Right cardiac atrium (tissue), 5 donors: Measurements from ENCODE around the gene CHRDL2. TPM values are rescaled to one million over a fixed set of nuclear protein-coding genes. Genes with fewer than 3 reads are reported as not detected.
"Not testable (repeated sequence)": the region's sequence is repeated elsewhere in the genome, so short reads cannot be mapped to it uniquely, and the experiment has no call there.

Experiments
- ATAC-seq, 2 donors: fragments of 200-7000 bp; cut with Tn5 transposase; one replicate each; pipeline versions ENCODE4 v1.8.0 to v1.9.1; 2020; ENCODE audit warnings: moderate library complexity in 2 of 2, mild to moderate bottlenecking in 1 of 2
- DNase-seq, 3 donors: peaks; one replicate each; pipeline ENCODE4 v3.0.0-alpha.2; 2020
- H3K27ac ChIP-seq: one replicate; pipeline ENCODE4 v1.5.1; 2013; ENCODE audit warnings: mild to moderate bottlenecking, low read length, control low read depth, moderate library complexity
- H3K27me3 ChIP-seq: one replicate; pipeline ENCODE4 v1.6.1; 2013; ENCODE audit not compliant: control insufficient read depth, insufficient read depth
- H3K4me1 ChIP-seq: one replicate; pipeline ENCODE4 v1.6.1; 2013; ENCODE audit warnings: low read length; ENCODE audit not compliant: control insufficient read depth, insufficient read depth
- H3K4me3 ChIP-seq: one replicate; pipeline ENCODE4 v1.5.1; 2013; ENCODE audit warnings: low read length, control low read depth
- H3K9me3 ChIP-seq: one replicate; pipeline ENCODE4 v1.6.1; 2013; ENCODE audit warnings: low read length; ENCODE audit not compliant: control insufficient read depth
- WGBS: extraction: QIAGEN DNeasy Blood & Tissue Kit; methylation state at CpG from one replicate; pipeline ENCODE4 v1.1.7; 2013; 5-methylcytosine and 5-hydroxymethylcytosine counted together
- intact Hi-C, 4 donors: fragments of 100-400 bp; cut with DNase I; formaldehyde crosslinking; loops; one replicate each; pipeline versions ENCODE4 v1.11.0 to v1.14.0; 2022 to 2023
- microRNA-seq, 2 donors: library from miRNA; unstranded; fragments of <30 nt; microRNA quantifications; one replicate each; pipeline ENCODE4 v1.2.0, GENCODE V29; 2020 to 2021
- polyA plus RNA-seq: library from polyadenylated mRNA; stranded (reverse); fragments of 200-250 nt; gene quantifications from one replicate; pipeline ENCODE4 v1.2.3, GENCODE V29; 2013
- total RNA-seq, 4 donors: library from RNA; stranded (reverse); fragmentation: NEBNext Ultra II Directional; extraction: Animal tissue kit (Norgen Biotek cat#: 25700); gene quantifications; one replicate each; pipeline ENCODE4 v1.2.1, GENCODE V29; 2021
- donor health status: healthy with polysubstance abuse.
- donor health status: DM: no; HTN: yes; CAD: no.
- donor health status: DM: no; HTN: no; CAD: no.
- donor health status: DM: no; HTN: yes; CAD: no; lungs with severe emphysema.
- donor health status: DM: yes; HTN: yes; CAD: no.

The CHRDL2 gene
- total and polyA plus RNA-seq, 5 donors, result 0.97 to 11.8 (median 3.1) TPM

DNA sequence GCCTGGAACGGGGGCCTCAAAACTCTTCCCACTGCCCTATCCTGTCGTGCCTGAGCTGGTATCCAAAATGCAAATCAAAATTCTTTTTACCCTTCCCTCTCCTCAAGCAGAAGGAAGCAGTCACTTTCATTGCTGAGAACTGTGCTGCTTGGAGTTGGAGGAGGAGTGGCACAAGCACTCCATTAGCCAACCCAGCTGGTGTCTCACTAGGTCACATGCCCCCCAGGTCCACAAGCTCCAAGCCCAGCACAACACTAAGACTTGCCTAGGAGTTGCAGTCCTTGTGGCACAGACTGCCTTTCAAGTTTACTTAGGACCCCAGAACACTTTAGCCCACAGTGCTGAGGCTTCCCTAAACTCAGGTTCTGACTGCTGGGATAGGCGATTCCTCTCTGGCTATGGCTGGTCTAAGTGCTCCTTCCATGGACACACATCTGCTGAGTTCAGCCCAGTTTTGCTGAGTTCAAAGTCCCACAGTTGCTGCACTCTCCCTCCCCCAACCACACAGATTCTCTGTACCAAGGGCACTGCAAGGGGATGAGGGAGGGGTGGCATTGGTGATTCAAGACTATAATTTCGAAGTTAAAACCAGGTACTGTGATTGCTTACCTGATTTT is 68.6 kb downstream of the CHRDL2 start:
- no peaks in the 10 kb centered on the region for H3K4me1 ChIP-seq
- DNase-seq, result no peak
- intact Hi-C loops, result no loop called here
- no peak overlapping the region for H3K27ac ChIP-seq
- no peak overlapping the region for H3K4me3 ChIP-seq
- H3K27me3 ChIP-seq, result no peaks in the 10 kb centered on the region
- ATAC-seq, result no peak
- WGBS, result 94% methylated on average over 4 of the region's 4 CpGs
- H3K9me3 ChIP-seq, result no peaks in the 10 kb centered on the region

DNA sequence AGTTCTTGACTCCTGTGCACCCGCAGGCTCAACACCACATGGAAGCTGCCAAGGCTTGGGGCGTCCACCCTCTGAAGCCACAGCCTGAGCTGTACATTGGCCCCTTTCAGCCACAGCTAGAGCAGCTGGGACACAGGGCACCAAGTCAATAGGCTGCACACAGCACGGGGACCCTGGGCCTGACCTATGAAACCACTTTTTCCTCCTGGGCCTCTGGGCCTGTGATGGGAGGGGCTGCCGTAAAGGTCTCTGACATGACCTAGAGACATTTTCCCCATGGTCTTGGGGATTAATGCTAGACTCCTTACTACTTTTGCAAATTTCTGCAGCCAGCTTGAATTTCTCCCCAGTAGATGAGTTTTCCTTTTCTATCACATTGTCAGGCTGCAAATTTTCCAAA is 72.1 kb downstream of the CHRDL2 start:
- 85% methylated on average over 4 of the region's 4 CpGs for WGBS

DNA sequence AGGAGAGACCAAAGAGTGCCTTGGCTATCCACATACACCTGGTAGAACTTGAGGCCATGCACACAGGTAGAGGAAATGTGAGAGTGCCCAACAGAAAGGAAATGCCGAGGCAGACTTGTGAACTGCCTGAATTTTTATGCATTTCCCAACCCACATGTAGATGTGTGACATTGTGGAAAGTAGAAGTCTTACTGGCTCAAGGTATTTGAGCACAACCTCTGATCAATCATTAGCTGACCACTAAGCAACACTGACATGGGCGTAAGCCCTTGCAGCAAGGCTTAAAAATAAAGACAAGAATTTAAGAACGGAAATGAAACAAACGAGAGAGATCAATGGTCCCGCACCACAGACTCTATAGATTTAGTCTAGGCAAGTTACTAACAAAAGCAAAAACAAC is 76.2 kb downstream of the CHRDL2 start:
- DNase-seq (no peak), ATAC-seq (no peak)
- intact Hi-C loops, result no loop called here
- H3K27me3 ChIP-seq, result no peaks in the 10 kb centered on the region
- no peaks in the 10 kb centered on the region for H3K9me3 ChIP-seq
- H3K4me1 ChIP-seq, result no peaks in the 10 kb centered on the region
- no peak overlapping the region for H3K4me3 ChIP-seq
- 98% methylated on average over 5 of the region's 5 CpGs for WGBS
- no peak overlapping the region for H3K27ac ChIP-seq

More for the DNA sequence above, 72.1 kb downstream of the CHRDL2 start:
- ATAC-seq, intact Hi-C loops, DNase-seq, H3K4me3 ChIP-seq, H3K27ac ChIP-seq, H3K9me3 ChIP-seq, H3K4me1 ChIP-seq, H3K27me3 ChIP-seq: not testable (repeated sequence)

DNA sequence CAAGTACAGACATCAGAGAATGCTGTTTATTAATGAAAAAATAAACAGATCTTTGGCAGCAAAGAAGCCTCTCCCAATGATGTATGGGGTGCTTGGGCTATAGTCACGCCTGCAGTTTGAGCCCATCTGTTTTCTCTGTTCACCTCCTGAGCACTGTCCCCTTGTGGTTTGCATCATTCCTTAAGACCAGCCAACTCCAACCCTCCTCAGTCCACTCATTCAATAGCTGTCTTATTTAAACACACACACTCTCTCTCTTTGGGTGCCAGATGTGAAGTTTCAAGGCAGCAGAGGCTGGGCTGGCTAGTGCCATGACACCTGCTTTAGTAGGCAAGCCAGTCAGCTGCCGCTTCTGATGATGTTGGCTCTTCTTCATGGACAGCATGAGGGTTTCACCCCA is 80.7 kb downstream of the CHRDL2 start:
- no peak overlapping the region for H3K27ac ChIP-seq
- no peaks in the 10 kb centered on the region for H3K4me1 ChIP-seq
- H3K4me3 ChIP-seq, result no peak overlapping the region
- peaks cover 2% of the 10 kb centered on the region for H3K9me3 ChIP-seq
- DNase-seq (no peak), ATAC-seq (peak in 1 of 2 donors; percentile 44)
- 77% methylated on average over 2 of the region's 2 CpGs for WGBS
- intact Hi-C loops, result no loop called here
- no peaks in the 10 kb centered on the region for H3K27me3 ChIP-seq

DNA sequence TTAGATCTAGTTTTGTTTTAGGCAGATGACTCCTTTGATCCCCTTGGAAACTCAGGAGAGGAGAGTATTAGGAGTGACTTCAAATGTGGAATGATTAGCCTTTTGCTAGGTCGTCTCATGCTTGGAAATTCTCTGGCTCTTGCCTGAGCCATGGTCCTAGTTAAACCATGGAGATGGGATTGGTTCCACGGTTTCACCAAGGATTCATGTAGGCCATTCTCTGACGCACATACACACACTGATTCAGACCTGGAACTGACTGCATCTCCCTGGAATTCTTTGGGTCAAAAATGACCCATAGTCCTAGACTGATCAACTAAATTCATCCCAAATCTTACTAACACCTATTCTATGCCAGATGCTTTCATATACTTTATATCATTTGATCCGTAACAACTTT is 82.3 kb downstream of the CHRDL2 start:
- Histone ChIP-seq H3K27ac (no peak overlapping the region), H3K4me1 (no peaks in the 10 kb centered on the region), H3K4me3 (no peak overlapping the region), H3K9me3 (peaks cover 2% of the 10 kb centered on the region), H3K27me3 (no peaks in the 10 kb centered on the region)
- ATAC-seq (no peak), DNase-seq (no peak)
- intact Hi-C loops, result no loop called here
- WGBS, result 92% methylated on average over 4 of the region's 4 CpGs

DNA sequence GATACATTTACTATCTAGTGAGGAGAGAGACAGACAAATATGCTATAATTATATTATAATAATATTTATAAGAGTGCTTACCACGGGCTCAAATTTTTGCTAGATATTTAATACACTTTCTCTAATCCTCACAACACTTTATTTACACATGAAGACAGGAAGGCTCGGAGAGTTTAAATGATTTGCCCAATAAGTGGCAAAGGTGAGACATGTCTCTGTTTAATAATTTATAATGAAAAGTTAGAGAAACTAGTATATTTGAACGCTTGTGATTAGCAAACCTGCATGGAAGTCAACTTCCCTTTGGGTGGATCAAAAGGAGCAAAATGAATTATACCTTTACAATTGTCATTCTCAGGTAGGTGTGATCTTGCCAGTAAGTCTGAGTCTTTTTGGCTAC is 83.4 kb downstream of the CHRDL2 start:
- no peak overlapping the region for H3K27ac ChIP-seq

DNA sequence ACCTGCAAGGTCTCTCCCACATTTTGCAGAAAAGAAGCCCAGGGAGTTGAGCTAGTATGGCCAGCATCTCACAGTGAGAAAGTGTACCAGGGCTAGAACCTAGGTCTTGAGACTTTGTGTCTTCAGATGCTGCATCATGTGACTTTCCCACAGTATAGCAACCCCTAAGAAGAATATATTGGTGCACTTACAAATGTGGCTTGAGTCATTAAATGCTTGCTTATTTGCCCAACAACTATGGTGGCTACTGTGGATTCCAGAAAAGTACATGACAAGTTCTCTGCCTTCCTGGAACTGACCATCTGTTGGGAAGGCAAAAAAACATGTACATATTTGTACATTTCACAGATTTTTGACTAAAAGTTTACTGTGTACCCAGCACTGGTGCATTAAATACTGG is 83.8 kb downstream of the CHRDL2 start:
- no peak for DNase-seq
- intact Hi-C loops, result no loop called here
- Histone ChIP-seq H3K27me3 (no peaks in the 10 kb centered on the region), H3K27ac (no peak overlapping the region), H3K4me1 (no peaks in the 10 kb centered on the region), H3K9me3 (peaks cover 2% of the 10 kb centered on the region), H3K4me3 (no peak overlapping the region)
- ATAC-seq, result no peak

More for the DNA sequence above, 83.4 kb downstream of the CHRDL2 start:
- Histone ChIP-seq H3K27me3 (no peaks in the 10 kb centered on the region), H3K4me3 (no peak overlapping the region), H3K9me3 (peaks cover 2% of the 10 kb centered on the region), H3K4me1 (no peaks in the 10 kb centered on the region)
- DNase-seq, result no peak
- intact Hi-C loops, result no loop called here
- ATAC-seq, result no peak
- 96% methylated on average over 3 of the region's 3 CpGs for WGBS

DNA sequence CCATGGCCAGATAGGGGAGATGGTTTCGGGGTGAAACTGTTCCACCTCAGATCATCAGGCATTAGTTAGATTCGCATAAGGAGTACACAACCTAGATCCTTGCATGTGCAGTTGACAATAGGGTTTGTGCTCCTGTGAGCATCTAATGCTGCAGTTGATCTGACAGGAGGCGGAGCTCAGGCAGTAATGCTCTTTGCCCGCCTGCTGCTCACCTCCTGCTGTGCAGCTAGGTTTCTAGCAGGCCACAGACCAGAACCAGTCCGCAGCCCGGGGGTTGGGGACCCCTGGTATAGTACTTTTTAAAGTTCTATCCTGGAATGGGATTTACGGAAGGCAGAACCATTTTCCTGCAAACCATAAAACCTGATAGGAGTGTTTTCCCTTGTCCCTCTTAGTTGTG is 84.3 kb downstream of the CHRDL2 start:
- Histone ChIP-seq H3K4me3 (no peak overlapping the region), H3K9me3 (peaks cover 2% of the 10 kb centered on the region), H3K27ac (no peak overlapping the region), H3K4me1 (no peaks in the 10 kb centered on the region), H3K27me3 (no peaks in the 10 kb centered on the region)
- ATAC-seq, result no peak
- 93% methylated on average over 7 of the region's 7 CpGs for WGBS
- intact Hi-C loops, result no loop called here
- DNase-seq, result peak in 1 of 3 donors; percentile 26

Small RNA genes lying within 50 kb of the gene (microRNA-seq; reads per million reads assigned to microRNA genes)
- gene MIR4696, result 0 to 0.42 reads per million in 2 donors

Other genes starting within 250 kb of the CHRDL2 start
- 1 to 10 TPM; 1.6 to 3.6 (median 2.7) TPM for gene LIPT2, start 237.7 kb downstream of the CHRDL2 start, total RNA-seq
- gene LIPT2, start 237.7 kb downstream of the CHRDL2 start, polyA plus RNA-seq, result 1.5 TPM
- gene POLD3, start 138.8 kb downstream of the CHRDL2 start, total RNA-seq, result 1 to 10 TPM; 6.3 to 9.3 (median 7.8) TPM
- gene POLD3, start 138.8 kb downstream of the CHRDL2 start, polyA plus RNA-seq, result 4.4 TPM
- gene RNF169, start 17.4 kb upstream of the CHRDL2 start, total RNA-seq, result 10 to 100 TPM in 3 of 4 donors, 1 to 10 TPM in 1; 9.9 to 11.6 (median 10.8) TPM
- 2.5 TPM for gene RNF169, start 17.4 kb upstream of the CHRDL2 start, polyA plus RNA-seq
- gene XRRA1, start 217.7 kb upstream of the CHRDL2 start, total RNA-seq, result 10 to 100 TPM in 2 of 4 donors, 1 to 10 TPM in 2; 6.3 to 15.2 (median 11.3) TPM
- 2.4 TPM for gene XRRA1, start 217.7 kb upstream of the CHRDL2 start, polyA plus RNA-seq
- 100 to 1,000 TPM in 3 of 4 donors, 10 to 100 TPM in 1; 91.5 to 127 (median 118) TPM for gene SPCS2, start 217.8 kb upstream of the CHRDL2 start, total RNA-seq
- 125 TPM for gene SPCS2, start 217.8 kb upstream of the CHRDL2 start, polyA plus RNA-seq